ENCODE data around the gene CERS1.

The CERS1 gene

GRCh38 chr19:18895824-18896341 is at the start of gene CERS1:
TSS of gene CERS1 (minus strand) at chr19:18896158. CDS start at chr19:18896072, 86 bp downstream.
- TF ChIP-seq MAX (IDR thresholded peaks at IDR 0.05): peak; percentile 22; the same call in 1 of the 2 replicates
- no peak for TF ChIP-seq FOXM1 (IDR thresholded peaks at IDR 0.05; ENCODE audit: borderline replicate concordance, low read depth)
- TF ChIP-seq CREB1 (IDR thresholded peaks at IDR 0.05; ENCODE audit: low read depth): no peak
- TF ChIP-seq ZBTB7A (IDR thresholded peaks at IDR 0.05; ENCODE audit: low read depth): peak; percentile 5; the same call in 1 of the 2 replicates

GRCh38 chr19:18945297-18945696 is 49.3 kb upstream of the CERS1 start:
- TF ChIP-seq EGR1 (IDR thresholded peaks at IDR 0.05) (no peak), ZBTB7A (IDR thresholded peaks at IDR 0.05; ENCODE audit: low read depth) (no peak), MAX (IDR thresholded peaks at IDR 0.05) (no peak), FOXM1 (IDR thresholded peaks at IDR 0.05; ENCODE audit: borderline replicate concordance, low read depth) (no peak), CEBPB (IDR thresholded peaks at IDR 0.05) (no peak), REST (IDR thresholded peaks at IDR 0.05; ENCODE audit: low read depth) (no peak), USF1 (IDR thresholded peaks at IDR 0.05) (no peak), YY1 (IDR thresholded peaks at IDR 0.05; ENCODE audit: low read depth) (no peak), RAD21 (IDR thresholded peaks at IDR 0.05; ENCODE audit: low read depth) (no peak), EP300 (IDR thresholded peaks at IDR 0.05; ENCODE audit: borderline replicate concordance) (no peak), NFIC (IDR thresholded peaks at IDR 0.05) (no peak)

- TF ChIP-seq TCF12 (IDR thresholded peaks at IDR 0.05; ENCODE audit: low read depth) (no peak), CEBPB (IDR thresholded peaks at IDR 0.05) (no peak), CREB1 (IDR thresholded peaks at IDR 0.05; ENCODE audit: low read depth) (no peak), USF1 (IDR thresholded peaks at IDR 0.05) (no peak), EP300 (IDR thresholded peaks at IDR 0.05; ENCODE audit: borderline replicate concordance) (no peak), YY1 (IDR thresholded peaks at IDR 0.05; ENCODE audit: low read depth) (no peak), ZBTB7A (IDR thresholded peaks at IDR 0.05; ENCODE audit: low read depth) (no peak), REST (IDR thresholded peaks at IDR 0.05; ENCODE audit: low read depth) (no peak), TAF1 (IDR thresholded peaks at IDR 0.05; ENCODE audit: low read depth) (no peak), TEAD4 (IDR thresholded peaks at IDR 0.05) (no peak), FOXM1 (IDR thresholded peaks at IDR 0.05; ENCODE audit: borderline replicate concordance, low read depth) (no peak), MAX (IDR thresholded peaks at IDR 0.05) (no peak), RAD21 (IDR thresholded peaks at IDR 0.05; ENCODE audit: low read depth) (no peak), EGR1 (IDR thresholded peaks at IDR 0.05) (no peak), NFIC (IDR thresholded peaks at IDR 0.05) (no peak)
Measured at GRCh38 chr19:18943465-18943864, 47.5 kb upstream of the CERS1 start.

- TF ChIP-seq ZBTB7A (IDR thresholded peaks at IDR 0.05; ENCODE audit: low read depth) (no peak), EP300 (IDR thresholded peaks at IDR 0.05; ENCODE audit: borderline replicate concordance) (no peak), TAF1 (IDR thresholded peaks at IDR 0.05; ENCODE audit: low read depth) (no peak), YY1 (IDR thresholded peaks at IDR 0.05; ENCODE audit: low read depth) (no peak), RAD21 (IDR thresholded peaks at IDR 0.05; ENCODE audit: low read depth) (no peak), USF1 (IDR thresholded peaks at IDR 0.05) (no peak), FOXM1 (IDR thresholded peaks at IDR 0.05; ENCODE audit: borderline replicate concordance, low read depth) (no peak), EGR1 (IDR thresholded peaks at IDR 0.05) (no peak), TEAD4 (IDR thresholded peaks at IDR 0.05) (no peak), NFIC (IDR thresholded peaks at IDR 0.05) (no peak), CREB1 (IDR thresholded peaks at IDR 0.05; ENCODE audit: low read depth) (no peak), CEBPB (IDR thresholded peaks at IDR 0.05) (no peak), MAX (IDR thresholded peaks at IDR 0.05) (no peak), REST (IDR thresholded peaks at IDR 0.05; ENCODE audit: low read depth) (no peak), TCF12 (IDR thresholded peaks at IDR 0.05; ENCODE audit: low read depth) (no peak)
Measured at GRCh38 chr19:18942692-18943091, 46.7 kb upstream of the CERS1 start.
